ENCODE results near the gene SPATA6L. TPM values are rescaled to one million over a fixed set of nuclear protein-coding genes. Genes with fewer than 3 reads are reported as not detected.

The SPATA6L gene
- total RNA-seq, 2 donors from 2014 or later: 3.6 to 10.9 TPM

- intact Hi-C loops (cut with DNase I): no loop called here
- DNase-seq (no peak), ATAC-seq (no peak)
- no peak overlapping the region for H3K4me3 ChIP-seq
- no peaks in the 10 kb centered on the region for H3K36me3 ChIP-seq (replicated peaks in 1 of 2; ENCODE audit: insufficient read depth in 1 of 2, low read depth in 2 of 2)
- H3K27ac ChIP-seq: no peak overlapping the region
- WGBS, 2 donors: 79 to 87% methylated on average over 8 of the region's 8 CpGs
- TF ChIP-seq POLR2A (IDR thresholded peaks at IDR 0.05): no peak
- no peak for TF ChIP-seq CTCF (IDR thresholded peaks at IDR 0.05)
- H3K4me1 ChIP-seq: no peaks in the 10 kb centered on the region
- no peaks in the 10 kb centered on the region for H3K9me3 ChIP-seq
- H3K27me3 ChIP-seq: no peaks in the 10 kb centered on the region
Measured at GRCh38 chr9:4559261-4560182, 106.8 kb downstream of the SPATA6L start.

GRCh38 chr9:4558371-4558998 lies 107.8 kb downstream of the SPATA6L start:
- 80% methylated on average over 5 of the region's 5 CpGs for WGBS, 2 donors
- intact Hi-C loops (cut with DNase I): no loop called here

GRCh38 chr9:4555236-4555635 lies 111.0 kb downstream of the SPATA6L start:
- intact Hi-C loops (cut with DNase I): no loop called here
- no peak for DNase-seq
- peaks cover 7% of the 10 kb centered on the region for H3K4me1 ChIP-seq
- H3K9me3 ChIP-seq: no peaks in the 10 kb centered on the region
- TF ChIP-seq POLR2A (IDR thresholded peaks at IDR 0.05) (no peak), CTCF (IDR thresholded peaks at IDR 0.05) (no peak)
- ATAC-seq: no peak
- H3K27me3 ChIP-seq: no peaks in the 10 kb centered on the region
- WGBS, 2 donors: 55 to 65% methylated on average over 2 of the region's 2 CpGs
- H3K36me3 ChIP-seq (replicated peaks in 1 of 2; ENCODE audit: insufficient read depth in 1 of 2, low read depth in 2 of 2): no peaks in the 10 kb centered on the region
- no peak overlapping the region for H3K4me3 ChIP-seq
- no peak overlapping the region for H3K27ac ChIP-seq

More at GRCh38 chr9:4558371-4558998, 107.8 kb downstream of the SPATA6L start:
- DNase-seq: no peak
- Histone ChIP-seq H3K4me1 (no peaks in the 10 kb centered on the region), H3K36me3 (replicated peaks in 1 of 2; ENCODE audit: insufficient read depth in 1 of 2, low read depth in 2 of 2) (no peaks in the 10 kb centered on the region), H3K4me3 (no peak overlapping the region), H3K9me3 (no peaks in the 10 kb centered on the region), H3K27ac (no peak overlapping the region), H3K27me3 (no peaks in the 10 kb centered on the region)
- no peak for ATAC-seq
- TF ChIP-seq POLR2A (IDR thresholded peaks at IDR 0.05) (no peak), CTCF (IDR thresholded peaks at IDR 0.05) (no peak)

GRCh38 chr9:4553951-4554381 lies 112.3 kb downstream of the SPATA6L start:
- Histone ChIP-seq H3K4me1 (peaks cover 7% of the 10 kb centered on the region), H3K27ac (no peak overlapping the region), H3K36me3 (replicated peaks in 1 of 2; ENCODE audit: insufficient read depth in 1 of 2, low read depth in 2 of 2) (no peaks in the 10 kb centered on the region), H3K4me3 (no peak overlapping the region), H3K9me3 (no peaks in the 10 kb centered on the region), H3K27me3 (no peaks in the 10 kb centered on the region)
- WGBS, 2 donors: 41 to 44% methylated on average over 1 of the region's 1 CpG
- intact Hi-C loops (cut with DNase I): no loop called here
- no peak for DNase-seq
- TF ChIP-seq CTCF (IDR thresholded peaks at IDR 0.05) (no peak), POLR2A (IDR thresholded peaks at IDR 0.05) (no peak)
- peak; percentile 47 for ATAC-seq

Measured in body of pancreas (tissue), 4 donors.